Astrocyte (in vitro differentiated cells and primary cell): ENCODE measurements around the gene ESCO1. TPM values are rescaled to one million over a fixed set of nuclear protein-coding genes. Genes with fewer than 3 reads are reported as not detected.
"Not testable (repeated sequence)": the region's sequence is repeated elsewhere in the genome, so short reads cannot be mapped to it uniquely, and the experiment has no call there.

Source experiments
- DNase-seq: peaks from one replicate; pipeline ENCODE4 v3.0.0-alpha.2; 2010; ENCODE audit warnings: low read depth
- FAIRE-seq: peaks from 2 replicates; lab custom pipeline; 2011; peaks lifted over from hg19 to GRCh38; lab: Jason Lieb, UNC
- H2AFZ ChIP-seq: 2 replicates; pipeline ENCODE4 v1.6.0; 2012; ENCODE audit warnings: low read depth, low read length, inconsistent platforms
- H3K27ac ChIP-seq: 2 replicates; pipeline ENCODE4 v1.5.1; 2011; ENCODE audit warnings: low read depth, low read length, inconsistent platforms
- H3K27me3 ChIP-seq: 2 replicates; pipeline ENCODE4 v1.6.0; 2011; ENCODE audit warnings: low read length, inconsistent platforms; ENCODE audit not compliant: insufficient read depth
- H3K36me3 ChIP-seq: 2 replicates; pipeline ENCODE4 v1.5.1; 2011; ENCODE audit warnings: low read length, inconsistent platforms; ENCODE audit not compliant: insufficient read depth
- H3K4me1 ChIP-seq: 2 replicates; pipeline ENCODE4 v1.5.1; 2011; ENCODE audit warnings: low read length, inconsistent platforms; ENCODE audit not compliant: insufficient read depth
- H3K4me2 ChIP-seq: 2 replicates; pipeline ENCODE4 v1.6.0; 2012; ENCODE audit warnings: low read length, inconsistent platforms
- H3K4me3 ChIP-seq: 2 replicates; pipeline ENCODE4 v1.5.1; 2011; ENCODE audit warnings: low read depth, mild to moderate bottlenecking, low read length, inconsistent platforms; ENCODE audit not compliant: insufficient read depth
- H3K79me2 ChIP-seq: 2 replicates; pipeline ENCODE4 v1.6.0; 2012; ENCODE audit warnings: mild to moderate bottlenecking, low read length, inconsistent platforms; ENCODE audit not compliant: insufficient read depth
- H3K9ac ChIP-seq: 2 replicates; pipeline ENCODE4 v1.6.0; 2012; ENCODE audit warnings: mild to moderate bottlenecking, low read length, inconsistent platforms
- H3K9me3 ChIP-seq: 2 replicates; pipeline ENCODE4 v1.5.1; 2012; ENCODE audit warnings: low read depth, mild to moderate bottlenecking, low read length, inconsistent platforms; ENCODE audit not compliant: insufficient read depth
- H4K20me1 ChIP-seq: 2 replicates; pipeline ENCODE4 v1.6.0; 2012; ENCODE audit warnings: low read length, inconsistent platforms; ENCODE audit not compliant: insufficient read depth
- H3K27ac Mint-ChIP-seq: one replicate; pipeline ENCODE4 v1.8.0; 2021; ENCODE audit warnings: mild to moderate bottlenecking, mixed read lengths; ENCODE audit not compliant: unreplicated experiment
- H3K27me3 Mint-ChIP-seq: one replicate; pipeline ENCODE4 v1.8.0; 2021; ENCODE audit warnings: low read depth, mixed read lengths; ENCODE audit not compliant: unreplicated experiment
- H3K36me3 Mint-ChIP-seq: one replicate; pipeline ENCODE4 v1.8.0; 2021; ENCODE audit warnings: low read depth, mixed read lengths; ENCODE audit not compliant: unreplicated experiment
- H3K4me1 Mint-ChIP-seq: one replicate; pipeline ENCODE4 v1.8.0; 2021; ENCODE audit warnings: low read depth, mixed read lengths; ENCODE audit not compliant: unreplicated experiment
- H3K4me3 Mint-ChIP-seq: one replicate; pipeline ENCODE4 v1.8.0; 2021; ENCODE audit warnings: mild to moderate bottlenecking, moderate library complexity, mixed read lengths; ENCODE audit not compliant: unreplicated experiment
- H3K9me3 Mint-ChIP-seq: one replicate; pipeline ENCODE4 v1.8.0; 2021; ENCODE audit warnings: mild to moderate bottlenecking, mixed read lengths; ENCODE audit not compliant: unreplicated experiment
- EZH2 ChIP-seq: IDR thresholded peaks from 2 replicates; pipeline ENCODE4 v1.6.1; 2012; ENCODE audit warnings: mild to moderate bottlenecking, low read length, inconsistent platforms; ENCODE audit not compliant: insufficient read depth
- total RNA-seq: library from RNA; stranded (reverse); gene quantifications from 2 replicates; pipeline ENCODE4 v1.2.1, GENCODE V29; 2021
- TF ChIP-seq, protein P1 (sequence below): IDR thresholded peaks from 2 replicates; pipeline ENCODE4 v1.5.1; 2011; ENCODE audit warnings: low read depth, mild to moderate bottlenecking, inconsistent platforms, low read length, moderate library complexity; ENCODE audit not compliant: insufficient read depth

Gene ESCO1
- total RNA-seq, 1 donor from 2014 or later, result 17.5 TPM

DNA sequence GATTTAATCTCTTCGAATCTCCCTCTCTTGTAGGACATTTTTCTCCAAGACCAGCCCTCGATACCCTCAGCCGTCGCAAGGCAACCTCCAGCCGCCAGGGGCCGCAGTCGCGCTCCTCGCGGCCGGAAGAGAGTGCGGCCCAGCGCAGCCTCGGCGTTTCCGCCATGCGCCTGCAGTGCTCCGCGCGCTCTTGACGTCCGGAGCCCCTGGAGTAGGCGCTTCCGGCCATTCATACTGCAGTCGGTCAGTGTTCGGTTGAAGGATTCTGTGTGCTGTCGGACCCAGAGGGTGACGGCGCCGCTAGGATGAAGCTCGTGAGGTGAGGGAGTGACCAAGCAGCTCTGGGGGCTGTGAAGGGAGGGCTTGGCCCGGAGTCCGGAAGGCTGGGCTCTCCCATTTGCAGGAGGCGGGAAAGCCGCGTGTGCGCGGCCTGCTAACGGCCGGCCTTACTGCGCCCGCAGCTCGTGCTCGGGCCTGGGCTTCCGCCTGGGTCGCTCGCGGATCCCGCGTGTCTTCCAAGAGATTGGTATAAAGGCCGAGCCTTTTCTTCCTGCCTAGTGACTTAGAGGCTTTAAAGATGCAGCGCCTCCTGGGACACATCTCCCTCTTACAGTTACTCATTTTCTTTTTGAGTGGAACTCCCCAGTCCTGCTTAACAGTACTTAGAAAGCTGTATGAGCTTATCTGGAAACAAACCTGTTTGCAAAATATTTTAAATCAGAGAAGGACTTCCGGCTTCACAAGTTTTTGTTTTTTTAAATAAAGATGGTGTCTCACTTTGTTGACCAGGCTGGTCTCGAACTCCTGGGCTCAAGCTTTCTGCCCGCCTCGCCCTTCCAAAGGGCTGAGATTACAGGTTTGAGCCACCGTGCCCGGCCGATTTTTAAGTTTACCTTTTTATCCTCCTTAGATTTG lies 11.9 kb upstream of the ESCO1 start, which contains the start of gene SNRPD1:
TSS of gene SNRPD1 (plus strand) at position 190 of the 915 bp plus-strand sequence. CDS start at position 306, 116 bp downstream.
- H3K36me3 Mint-ChIP-seq, result peaks cover 4% of the 10 kb centered on the region
- H3K9me3 ChIP-seq, result no peaks in the 10 kb centered on the region
- peaks cover 33% of the 10 kb centered on the region for H4K20me1 ChIP-seq
- no peaks in the 10 kb centered on the region for H3K4me1 Mint-ChIP-seq
- H3K9me3 Mint-ChIP-seq, result no peaks in the 10 kb centered on the region
- FAIRE-seq (no peak), DNase-seq (peak; percentile 86)
- H3K27me3 ChIP-seq, result no peaks in the 10 kb centered on the region
- peak within 1 kb of the TSS; percentile 94 for H3K27ac Mint-ChIP-seq
- peak within 1 kb of the TSS; percentile 98 for H3K4me3 Mint-ChIP-seq
- TF ChIP-seq, protein P1, sequence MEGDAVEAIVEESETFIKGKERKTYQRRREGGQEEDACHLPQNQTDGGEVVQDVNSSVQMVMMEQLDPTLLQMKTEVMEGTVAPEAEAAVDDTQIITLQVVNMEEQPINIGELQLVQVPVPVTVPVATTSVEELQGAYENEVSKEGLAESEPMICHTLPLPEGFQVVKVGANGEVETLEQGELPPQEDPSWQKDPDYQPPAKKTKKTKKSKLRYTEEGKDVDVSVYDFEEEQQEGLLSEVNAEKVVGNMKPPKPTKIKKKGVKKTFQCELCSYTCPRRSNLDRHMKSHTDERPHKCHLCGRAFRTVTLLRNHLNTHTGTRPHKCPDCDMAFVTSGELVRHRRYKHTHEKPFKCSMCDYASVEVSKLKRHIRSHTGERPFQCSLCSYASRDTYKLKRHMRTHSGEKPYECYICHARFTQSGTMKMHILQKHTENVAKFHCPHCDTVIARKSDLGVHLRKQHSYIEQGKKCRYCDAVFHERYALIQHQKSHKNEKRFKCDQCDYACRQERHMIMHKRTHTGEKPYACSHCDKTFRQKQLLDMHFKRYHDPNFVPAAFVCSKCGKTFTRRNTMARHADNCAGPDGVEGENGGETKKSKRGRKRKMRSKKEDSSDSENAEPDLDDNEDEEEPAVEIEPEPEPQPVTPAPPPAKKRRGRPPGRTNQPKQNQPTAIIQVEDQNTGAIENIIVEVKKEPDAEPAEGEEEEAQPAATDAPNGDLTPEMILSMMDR, result peak; percentile 87
- no peak for TF ChIP-seq EZH2
- H3K79me2 ChIP-seq, result peaks cover 53% of the 10 kb centered on the region
- H3K4me2 ChIP-seq, result peak within 1 kb of the TSS; percentile 85
- no peaks in the 10 kb centered on the region for H3K27me3 Mint-ChIP-seq
- peaks cover 4% of the 10 kb centered on the region for H3K36me3 ChIP-seq
- H3K27ac ChIP-seq, result peak within 1 kb of the TSS; percentile 88
- peak within 1 kb of the TSS; percentile 91 for H3K4me3 ChIP-seq
- peaks cover 6% of the 10 kb centered on the region for H3K4me1 ChIP-seq
- peak within 1 kb of the TSS; percentile 93 for H2AFZ ChIP-seq
- H3K9ac ChIP-seq, result peak within 1 kb of the TSS; percentile 93

DNA sequence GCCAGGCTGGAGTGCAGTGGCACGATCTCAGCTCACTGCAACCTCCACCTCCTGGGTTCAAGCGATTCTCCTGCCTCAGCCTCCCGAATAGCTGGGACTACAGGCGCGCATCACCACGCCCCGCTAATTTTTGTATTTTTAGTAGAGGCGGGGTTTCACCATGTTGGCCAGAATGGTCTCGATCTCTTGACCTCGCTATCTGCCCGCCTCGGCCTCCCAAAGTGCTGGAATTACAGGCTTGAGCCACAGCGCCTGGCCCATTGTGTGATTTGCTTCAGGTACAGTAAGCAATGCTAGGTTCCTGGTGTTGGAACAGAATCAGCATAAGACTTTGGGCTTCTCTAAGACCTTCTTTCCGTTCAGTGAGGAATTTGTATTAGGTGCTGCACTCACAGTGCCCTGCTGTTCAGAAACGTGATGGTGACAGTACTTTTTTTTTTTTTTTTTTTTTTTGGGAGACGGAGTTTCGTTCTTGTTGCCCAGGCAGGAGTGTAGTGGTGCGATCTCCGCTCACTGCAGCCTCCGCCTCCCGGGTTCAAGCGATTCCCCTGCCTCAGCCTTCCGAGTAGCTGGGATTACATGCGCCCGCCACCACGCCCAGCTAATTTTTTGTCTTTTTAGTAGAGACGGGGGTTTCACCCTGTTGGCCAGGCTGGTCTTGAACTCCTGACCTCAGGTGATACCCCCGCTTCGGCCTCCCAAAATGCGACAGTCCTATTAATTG lies 11.1 kb upstream of the ESCO1 start:
- not testable (repeated sequence) for H3K9me3 ChIP-seq, H3K36me3 ChIP-seq, H3K4me1 ChIP-seq, H3K36me3 Mint-ChIP-seq, H3K4me1 Mint-ChIP-seq, FAIRE-seq, H3K27me3 Mint-ChIP-seq, H3K27me3 ChIP-seq, H3K9me3 Mint-ChIP-seq, DNase-seq
- Histone ChIP-seq H4K20me1 (peaks cover 25% of the 10 kb centered on the region), H2AFZ (peak overlapping the region; percentile 93), H3K79me2 (peaks cover 45% of the 10 kb centered on the region), H3K27ac (peak overlapping the region; percentile 88), H3K4me3 (peak overlapping the region; percentile 91), H3K9ac (peak overlapping the region; percentile 93), H3K4me2 (peak overlapping the region; percentile 85)
- Mint-ChIP-seq H3K4me3 (peak overlapping the region; percentile 98), H3K27ac (peak overlapping the region; percentile 94)

DNA sequence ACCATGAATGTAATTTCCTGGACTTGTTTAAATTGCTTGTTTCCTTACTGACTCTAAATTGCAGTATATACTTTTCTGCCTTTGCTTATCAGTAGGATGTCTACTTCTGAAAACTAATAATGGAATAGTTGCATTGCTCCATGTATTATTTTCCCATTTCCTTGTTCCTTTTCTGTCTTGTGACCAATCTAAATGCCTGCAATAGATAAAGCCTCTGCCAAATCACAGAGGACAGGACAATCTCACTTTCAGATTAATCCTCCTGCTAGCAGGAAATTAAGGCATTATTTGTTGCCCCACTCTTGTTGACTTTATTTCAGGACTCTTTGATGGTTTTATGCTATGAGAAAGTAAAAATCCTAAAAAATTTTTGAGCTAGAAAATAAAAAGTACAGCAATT lies 4.7 kb upstream of the ESCO1 start:
- Histone ChIP-seq H3K27ac (no peak overlapping the region), H3K4me1 (no peaks in the 10 kb centered on the region), H4K20me1 (no peaks in the 10 kb centered on the region), H3K9ac (no peak overlapping the region), H3K79me2 (peaks cover 1% of the 10 kb centered on the region), H3K4me2 (no peak overlapping the region), H3K36me3 (no peaks in the 10 kb centered on the region), H3K9me3 (no peaks in the 10 kb centered on the region), H3K4me3 (no peak overlapping the region), H2AFZ (no peak overlapping the region), H3K27me3 (no peaks in the 10 kb centered on the region)
- Mint-ChIP-seq H3K27ac (no peak overlapping the region), H3K9me3 (no peaks in the 10 kb centered on the region), H3K4me3 (no peak overlapping the region), H3K27me3 (no peaks in the 10 kb centered on the region), H3K36me3 (no peaks in the 10 kb centered on the region), H3K4me1 (no peaks in the 10 kb centered on the region)
- TF ChIP-seq, protein P1, result no peak
- FAIRE-seq (no peak), DNase-seq (no peak)
